ACHN (cell line): ENCODE results near the gene NTRK3.

ENCODE experiments used
- DNase-seq: peaks from one replicate; pipeline ENCODE4 v3.0.0-alpha.2; 2015
- in situ Hi-C: cut with HindIII; loops from 2 replicates; pipeline ENCODE4 v1.10.0; 2017; ENCODE audit warnings: low sequenced_read_pairs, low pct_ligation_motif_present, low pct_unique_long_range_greater_than_20kb

The NTRK3 gene

GRCh38 chr15:87947560-87947959, 309.0 kb downstream of the NTRK3 start:
- no peak for DNase-seq
- in situ Hi-C loops = no loop called here

DNA sequence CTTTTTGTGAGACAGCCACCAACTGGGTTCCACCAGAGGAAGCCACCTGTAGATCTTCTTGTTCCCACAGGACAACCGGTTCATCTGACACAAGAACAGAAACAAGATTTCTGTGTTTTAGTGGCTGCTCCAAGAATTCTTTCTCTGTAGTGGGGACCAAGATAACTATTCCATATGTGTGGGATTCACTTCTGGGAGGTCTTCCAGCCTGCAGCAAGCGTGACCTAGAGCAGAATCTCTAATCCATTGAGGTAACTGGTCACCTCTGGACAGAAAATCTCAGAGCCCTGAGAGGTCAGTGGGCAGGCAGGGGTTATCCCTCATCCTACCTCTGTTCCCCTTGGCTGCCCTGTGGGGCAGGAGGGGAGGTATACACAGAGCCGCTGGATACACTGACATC, 311.3 kb downstream of the NTRK3 start:
- in situ Hi-C loops = no loop called here

GRCh38 chr15:87944691-87945090, 311.8 kb downstream of the NTRK3 start:
- no peak for DNase-seq
- in situ Hi-C loops = no loop called here

More for the DNA sequence above, 311.3 kb downstream of the NTRK3 start:
- DNase-seq = no peak

DNA sequence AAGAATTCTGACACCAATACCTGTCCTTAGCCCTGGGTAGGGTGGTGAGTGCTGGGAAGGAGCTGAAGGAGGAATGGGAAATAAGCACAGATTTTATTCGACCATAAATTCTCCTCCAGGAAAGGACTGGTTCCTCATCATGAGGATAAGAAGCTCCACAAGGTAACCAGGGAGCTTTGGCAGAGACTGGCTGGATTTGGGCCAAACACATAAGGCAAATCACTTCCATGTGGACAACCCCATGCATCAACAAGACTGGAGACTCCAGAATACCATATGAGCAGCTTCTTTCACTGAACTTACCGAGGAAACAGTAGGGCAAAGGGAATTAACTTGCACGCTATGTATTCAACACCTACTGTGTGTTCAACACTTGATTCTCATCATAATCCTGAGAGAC, 312.5 kb downstream of the NTRK3 start:
- in situ Hi-C loops = no loop called here

DNA sequence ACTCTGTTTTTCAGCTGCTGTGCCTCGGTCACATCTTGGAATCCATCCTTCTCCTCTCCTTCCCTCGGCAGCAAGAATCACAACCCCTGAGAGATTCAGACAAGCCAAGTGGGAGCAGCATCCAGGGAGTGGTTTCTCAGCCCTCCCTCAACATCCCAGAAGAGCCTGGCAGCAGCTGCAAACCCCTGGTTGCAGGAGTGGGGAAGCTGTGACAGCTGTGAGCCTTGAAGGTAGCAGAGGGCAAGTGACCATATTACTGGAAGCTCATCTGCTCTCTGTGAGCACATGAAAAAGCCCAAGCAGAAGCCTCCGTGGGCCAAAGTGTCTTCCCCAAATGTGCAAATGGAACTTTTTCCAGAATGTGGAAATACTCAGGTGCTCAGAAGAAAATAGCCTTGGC, 312.9 kb downstream of the NTRK3 start:
- in situ Hi-C loops = no loop called here
- DNase-seq = no peak

More for the DNA sequence above, 312.5 kb downstream of the NTRK3 start:
- DNase-seq = no peak

- in situ Hi-C loops = no loop called here
These were observed 314.2 kb downstream of the NTRK3 start for GRCh38 chr15:87942316-87942715.

GRCh38 chr15:87941606-87942005, 314.9 kb downstream of the NTRK3 start:
- no peak for DNase-seq
- in situ Hi-C loops = no loop called here

More at GRCh38 chr15:87942316-87942715, 314.2 kb downstream of the NTRK3 start:
- DNase-seq = no peak

- in situ Hi-C loops = no loop called here
- DNase-seq = peak; percentile 38
These were observed 315.8 kb downstream of the NTRK3 start for GRCh38 chr15:87940768-87941167.

DNA sequence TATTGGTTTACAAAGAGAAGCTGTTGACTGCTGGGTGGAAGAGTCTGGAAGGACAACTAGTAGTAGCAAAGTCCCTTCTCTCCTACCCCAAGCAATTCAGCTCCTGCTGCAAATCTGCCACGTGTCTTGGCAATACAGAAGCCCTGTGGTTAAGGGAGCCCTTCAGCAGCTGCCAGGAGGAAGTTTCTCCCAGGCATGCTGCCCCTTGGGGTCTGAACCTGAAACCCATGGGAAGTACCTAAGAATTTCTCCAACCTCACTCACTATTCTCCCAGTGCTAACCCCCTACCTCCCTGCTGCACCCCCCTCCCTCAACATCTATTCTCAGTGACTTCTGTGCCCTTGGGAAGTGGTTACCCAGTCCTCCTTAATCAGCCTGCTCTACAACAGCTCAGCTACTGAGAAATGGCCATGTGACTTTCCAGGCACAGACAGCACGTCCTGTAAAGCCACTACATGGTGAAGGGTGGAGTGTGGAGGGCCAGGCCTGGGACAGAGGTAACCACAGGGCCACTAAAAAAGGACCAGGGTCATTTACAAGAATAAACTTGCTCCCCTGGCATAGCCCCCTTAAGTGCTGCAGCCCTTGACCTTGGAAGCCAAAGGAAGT, 316.6 kb downstream of the NTRK3 start:
- no peak for DNase-seq
- in situ Hi-C loops = no loop called here

GRCh38 chr15:87938031-87938430, 318.5 kb downstream of the NTRK3 start:
- in situ Hi-C loops = no loop called here
- no peak for DNase-seq

GRCh38 chr15:87935583-87935982, 321.0 kb downstream of the NTRK3 start:
- in situ Hi-C loops = no loop called here
- DNase-seq = no peak

DNA sequence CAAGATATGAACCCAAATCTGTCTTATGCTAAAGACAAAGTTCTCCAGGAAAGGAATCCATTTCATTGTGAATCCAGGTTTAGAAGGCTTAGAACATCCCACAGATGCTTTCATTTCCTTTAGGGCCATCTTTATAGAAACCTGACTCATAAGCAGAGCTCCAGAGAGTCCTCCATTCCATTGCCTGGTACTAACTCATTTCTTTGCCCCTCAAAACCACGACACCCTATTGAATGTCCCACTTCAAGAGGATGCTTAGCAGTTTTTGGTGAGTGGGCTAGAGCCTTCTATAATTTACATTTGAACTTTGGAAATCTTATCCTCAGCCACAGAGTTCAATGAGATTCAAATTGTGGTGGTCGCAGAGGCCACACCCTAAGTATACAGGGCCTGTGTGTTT, 325.0 kb downstream of the NTRK3 start:
- DNase-seq = no peak
- in situ Hi-C loops = no loop called here

DNA sequence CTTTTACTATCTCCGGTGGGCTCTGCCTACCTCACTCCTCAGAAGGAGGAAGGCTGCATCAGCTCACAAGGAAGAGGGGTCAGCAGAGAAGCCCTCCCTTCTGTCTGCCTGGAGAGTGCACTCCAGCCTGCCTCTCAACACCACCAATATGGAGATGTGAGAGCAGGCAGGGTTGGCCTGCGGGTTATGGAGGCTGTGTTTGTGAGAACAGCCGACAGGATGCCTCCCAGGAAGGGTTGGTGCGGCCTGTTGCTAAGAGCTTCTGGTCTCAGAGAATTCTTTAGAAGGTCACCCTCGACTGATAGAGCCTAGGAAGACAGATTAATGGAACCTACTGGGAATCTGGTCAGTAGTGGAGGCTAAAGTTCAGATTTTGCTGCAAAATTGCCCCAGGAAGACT, 326.1 kb downstream of the NTRK3 start:
- no peak for DNase-seq
- in situ Hi-C loops = no loop called here

DNA sequence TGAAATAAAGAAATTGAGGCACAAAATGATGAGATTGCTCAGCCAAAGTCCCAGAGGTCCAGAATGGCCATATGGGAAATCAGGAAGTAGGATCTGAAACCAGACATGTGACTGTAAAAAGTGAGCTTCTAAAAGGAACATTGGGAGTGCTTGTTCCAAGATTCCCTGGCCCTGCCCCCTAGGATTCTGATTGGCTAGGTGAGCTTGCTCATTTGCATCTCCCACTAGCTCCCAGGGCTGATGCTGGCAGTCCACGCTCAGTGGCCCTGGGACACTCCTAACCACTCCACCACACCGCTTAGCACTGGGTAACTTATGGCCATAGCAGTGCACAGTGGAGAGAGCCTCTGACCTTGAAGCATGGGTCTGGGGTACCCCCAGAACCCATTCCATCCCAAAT, 326.7 kb downstream of the NTRK3 start:
- in situ Hi-C loops = no loop called here
- no peak for DNase-seq

DNA sequence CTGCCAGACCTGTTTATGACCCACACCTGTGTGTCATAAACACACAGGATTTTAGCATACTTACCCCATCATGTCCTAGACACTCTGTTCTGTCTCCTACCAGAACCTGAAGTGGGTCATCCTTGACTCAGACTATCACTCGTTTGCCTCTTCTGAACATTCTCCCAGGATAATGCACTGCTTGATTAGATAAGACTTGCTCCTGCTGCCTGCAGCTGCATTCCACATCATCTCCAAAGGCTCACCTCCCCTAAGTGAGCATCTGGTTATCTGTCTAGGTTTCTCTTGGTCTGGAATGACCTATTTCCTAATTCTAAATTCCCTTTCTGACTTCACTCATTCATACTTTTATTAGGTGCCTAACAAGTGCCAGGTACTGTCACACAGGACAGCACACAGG, 332.1 kb downstream of the NTRK3 start:
- no peak for DNase-seq
- in situ Hi-C loops = no loop called here

GRCh38 chr15:87919064-87919463, 337.5 kb downstream of the NTRK3 start:
- in situ Hi-C loops = no loop called here
- DNase-seq = no peak

DNA sequence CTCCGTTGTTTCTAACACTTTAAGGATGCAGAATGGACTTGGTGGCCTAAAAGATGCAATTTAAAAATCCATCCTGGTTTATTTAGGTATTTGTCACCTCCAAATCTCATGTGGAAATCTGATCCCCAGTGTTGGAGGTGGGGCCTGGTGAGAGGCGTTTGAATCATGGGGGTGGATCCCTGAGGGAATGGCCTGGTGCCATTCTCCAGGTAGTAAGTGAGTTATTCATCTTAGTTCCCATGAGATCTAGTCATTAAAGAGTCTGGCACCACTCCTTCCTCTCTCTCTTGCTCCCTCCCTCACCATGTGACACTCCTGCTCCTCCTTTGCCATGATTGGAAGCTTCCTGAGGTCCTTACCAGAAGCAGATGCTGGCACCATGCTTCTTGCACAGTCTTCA, 339.1 kb downstream of the NTRK3 start:
- in situ Hi-C loops = no loop called here

GRCh38 chr15:87916208-87916607, 340.3 kb downstream of the NTRK3 start:
- in situ Hi-C loops = no loop called here
- DNase-seq = no peak

More for the DNA sequence above, 339.1 kb downstream of the NTRK3 start:
- DNase-seq = no peak

DNA sequence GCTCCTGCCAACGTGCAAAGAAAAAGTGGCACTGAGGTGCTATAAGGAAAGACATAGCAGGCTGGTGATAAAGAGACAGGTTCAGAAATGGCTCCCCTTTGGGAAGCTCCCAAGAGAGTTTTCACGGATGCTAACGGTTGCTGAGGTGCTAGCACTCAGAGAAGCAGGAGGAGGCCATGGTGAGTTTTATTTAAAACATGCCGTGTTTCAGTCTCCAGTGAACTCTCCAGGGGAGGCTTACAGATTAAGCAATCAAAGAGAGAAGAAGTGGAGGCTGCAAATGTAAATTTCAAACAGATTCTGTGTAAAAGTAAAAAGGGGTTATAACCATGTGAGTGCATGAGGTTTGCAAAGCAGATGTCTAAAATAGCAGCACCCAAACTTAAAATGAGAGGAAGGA, 346.2 kb downstream of the NTRK3 start:
- in situ Hi-C loops = no loop called here
- DNase-seq = no peak

GRCh38 chr15:87907676-87908446, 348.7 kb downstream of the NTRK3 start:
- in situ Hi-C loops = no loop called here
- no peak for DNase-seq
